MG63 (cell line): ENCODE results near the gene EEF2. TPM values are rescaled to one million over a fixed set of nuclear protein-coding genes. Genes with fewer than 3 reads are reported as not detected.
"Not testable (repeated sequence)": the region's sequence is repeated elsewhere in the genome, so short reads cannot be mapped to it uniquely, and the experiment has no call there.

Experiments
- DNase-seq: peaks from one replicate; pipeline ENCODE4 v3.0.0-alpha.2; 2020
- H3K27me3 ChIP-seq: fragments of 250-450 bp; sonication (Bioruptor Pico); 2 replicates; pipeline ENCODE4 v1.5.1; 2020; ENCODE audit warnings: mild to moderate bottlenecking, moderate library complexity
- H3K36me3 ChIP-seq: fragments of 250-450 bp; sonication (Bioruptor Pico); 2 replicates; pipeline ENCODE4 v1.5.1; 2020; ENCODE audit warnings: mild to moderate bottlenecking, moderate library complexity
- H3K4me3 ChIP-seq: fragments of 250-450 bp; sonication (Bioruptor Pico); 2 replicates; pipeline ENCODE4 v1.5.1; 2020; ENCODE audit warnings: mild to moderate bottlenecking, moderate library complexity
- H3K9me3 ChIP-seq: fragments of 250-450 bp; sonication (Bioruptor Pico); 2 replicates; pipeline ENCODE4 v1.5.1; 2020; ENCODE audit warnings: mild to moderate bottlenecking, moderate library complexity
- total RNA-seq: library from RNA; depleted of rRNA; stranded (reverse); fragments of >200 nt; shearing (Covaris generic); gene quantifications from 2 replicates; pipeline ENCODE4 v1.2.3, GENCODE V29; 2014; ENCODE audit warnings: low replicate concordance

Gene EEF2
- total RNA-seq, 1 experiment from 2014 or later = 1,573 TPM

DNA sequence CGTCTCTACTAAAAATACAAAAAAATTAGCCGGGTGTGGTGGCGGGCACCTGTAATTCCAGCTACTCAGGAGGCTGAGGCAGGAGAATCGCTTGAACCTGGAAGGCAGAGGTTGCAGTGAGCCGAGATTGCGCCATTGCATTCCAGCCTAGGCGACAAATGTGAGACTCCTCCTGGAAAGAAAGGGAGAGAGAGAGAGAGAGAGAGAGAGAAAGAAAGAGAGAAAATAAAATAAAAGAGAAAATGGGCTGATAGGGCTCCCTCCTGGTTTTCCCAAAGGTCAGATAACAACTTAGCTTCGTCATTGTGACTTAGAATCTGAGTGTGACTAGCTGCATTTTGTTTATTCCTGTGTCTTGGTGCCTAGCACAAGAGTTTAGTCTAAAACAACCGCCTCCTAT, 20.2 kb upstream of the EEF2 start:
- H3K4me3 ChIP-seq, H3K27me3 ChIP-seq, DNase-seq, H3K9me3 ChIP-seq, H3K36me3 ChIP-seq: not testable (repeated sequence)

GRCh38 chr19:4000798-4001197, 15.5 kb upstream of the EEF2 start:
- H3K4me3 ChIP-seq, H3K27me3 ChIP-seq, H3K9me3 ChIP-seq, H3K36me3 ChIP-seq, DNase-seq: not testable (repeated sequence)

DNA sequence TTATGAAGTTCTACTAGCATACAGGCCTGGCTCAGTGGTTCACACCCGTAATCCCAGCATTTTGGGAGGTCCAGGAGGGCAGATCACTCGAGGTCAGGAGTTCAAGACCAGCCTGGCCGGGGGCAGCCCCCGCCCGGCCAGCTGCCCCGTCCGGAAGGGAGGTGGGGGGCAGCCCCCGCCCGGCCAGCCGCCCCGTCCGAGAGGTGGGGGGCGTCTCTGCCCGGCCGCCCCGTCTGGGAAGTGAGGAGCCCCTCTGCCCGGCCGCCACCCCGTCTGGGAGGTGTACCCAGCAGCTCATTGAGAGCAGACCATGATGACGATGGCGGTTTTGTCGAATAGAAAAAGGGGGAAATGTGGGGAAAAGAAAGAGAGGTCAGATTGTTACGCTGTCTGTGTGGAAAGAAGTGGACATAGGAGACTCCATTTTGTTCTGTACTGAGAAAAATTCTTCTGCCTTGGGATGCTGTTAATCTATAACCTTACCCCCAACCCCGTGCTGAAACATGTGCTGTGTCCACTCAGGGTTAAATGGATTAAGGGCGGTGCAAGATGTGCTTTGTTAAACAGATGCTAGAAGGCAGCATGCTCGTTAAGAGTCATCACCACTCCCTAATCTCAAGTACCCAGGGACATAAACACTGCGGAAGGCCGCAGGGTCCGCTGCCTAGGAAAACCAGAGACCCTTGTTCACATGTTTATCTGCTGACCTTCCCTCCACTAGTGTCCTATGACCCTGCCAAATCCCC, 13.6 kb upstream of the EEF2 start:
- not testable (repeated sequence) for H3K9me3 ChIP-seq, H3K27me3 ChIP-seq, H3K36me3 ChIP-seq, H3K4me3 ChIP-seq, DNase-seq

- Histone ChIP-seq H3K27me3 (no peaks in the 10 kb centered on the region), H3K9me3 (no peaks in the 10 kb centered on the region), H3K36me3 (no peaks in the 10 kb centered on the region), H3K4me3 (no peak overlapping the region)
- DNase-seq = no peak
Observed at GRCh38 chr19:3995607-3996006, 10.3 kb upstream of the EEF2 start.

GRCh38 chr19:3990815-3991117, 5.5 kb upstream of the EEF2 start:
- Histone ChIP-seq H3K27me3 (no peaks in the 10 kb centered on the region), H3K4me3 (no peak overlapping the region), H3K36me3 (no peaks in the 10 kb centered on the region), H3K9me3 (no peaks in the 10 kb centered on the region)
- no peak for DNase-seq

- DNase-seq = peak; percentile 68
- H3K27me3 ChIP-seq = no peaks in the 10 kb centered on the region
- peaks cover 23% of the 10 kb centered on the region for H3K36me3 ChIP-seq
- H3K9me3 ChIP-seq = no peaks in the 10 kb centered on the region
- H3K4me3 ChIP-seq = no peak overlapping the region
Observed at GRCh38 chr19:3987619-3988371, 2.5 kb upstream of the EEF2 start.

- peaks cover 37% of the 10 kb centered on the region for H3K36me3 ChIP-seq
- peak; percentile 36 for DNase-seq
- H3K9me3 ChIP-seq = no peaks in the 10 kb centered on the region
- H3K4me3 ChIP-seq = peak overlapping the region; percentile 97
- H3K27me3 ChIP-seq = no peaks in the 10 kb centered on the region
Observed at GRCh38 chr19:3986260-3987041, 1.2 kb upstream of the EEF2 start.

- Histone ChIP-seq H3K4me3 (peak overlapping the region; percentile 97), H3K36me3 (peaks cover 44% of the 10 kb centered on the region), H3K9me3 (no peaks in the 10 kb centered on the region), H3K27me3 (no peaks in the 10 kb centered on the region)
- no peak for DNase-seq
Observed at GRCh38 chr19:3985643-3986259, 488 bp upstream of the EEF2 start.

GRCh38 chr19:3984584-3984907, 717 bp downstream of the EEF2 start:
- Histone ChIP-seq H3K27me3 (no peaks in the 10 kb centered on the region), H3K36me3 (peaks cover 56% of the 10 kb centered on the region), H3K4me3 (peak overlapping the region; percentile 97), H3K9me3 (no peaks in the 10 kb centered on the region)
- DNase-seq = no peak

DNA sequence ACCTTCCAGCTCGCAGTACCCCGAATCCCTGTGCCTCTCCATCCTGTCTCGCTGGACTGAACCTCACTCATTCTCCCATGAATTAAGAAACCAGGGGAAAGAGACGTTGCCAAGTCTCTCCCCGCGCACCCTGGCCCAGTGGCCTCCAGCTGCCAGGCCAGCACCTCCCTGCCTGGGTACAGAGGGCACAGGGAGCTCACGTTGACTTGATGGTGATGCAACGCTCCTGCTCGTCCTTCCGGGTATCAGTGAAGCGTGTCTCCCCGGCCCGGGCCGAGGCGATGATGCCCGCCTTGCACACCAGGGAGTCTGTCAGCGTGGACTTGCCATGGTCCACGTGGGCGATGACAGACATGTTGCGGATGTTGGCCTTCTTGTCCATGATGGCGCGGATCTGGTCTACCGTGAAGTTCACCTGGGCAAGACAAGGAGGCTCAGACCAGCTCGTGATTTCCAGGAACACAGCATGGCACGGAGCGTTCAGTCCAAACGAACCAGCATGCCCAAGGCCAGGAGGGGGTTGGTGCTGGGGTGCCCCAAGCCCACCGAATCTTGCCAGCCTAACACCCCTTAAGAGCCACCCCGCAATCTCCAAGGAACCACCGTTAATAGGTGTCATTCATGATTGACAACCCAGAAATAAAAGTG, 1.2 kb downstream of the EEF2 start:
- peak; percentile 62 for DNase-seq
- H3K9me3 ChIP-seq = no peaks in the 10 kb centered on the region
- no peaks in the 10 kb centered on the region for H3K27me3 ChIP-seq
- peak overlapping the region; percentile 97 for H3K4me3 ChIP-seq
- H3K36me3 ChIP-seq = peaks cover 61% of the 10 kb centered on the region

GRCh38 chr19:3983542-3983914, 1.7 kb downstream of the EEF2 start:
- DNase-seq = no peak
- Histone ChIP-seq H3K27me3 (no peaks in the 10 kb centered on the region), H3K36me3 (peaks cover 64% of the 10 kb centered on the region), H3K9me3 (no peaks in the 10 kb centered on the region), H3K4me3 (peak overlapping the region; percentile 97)

- H3K9me3 ChIP-seq = no peaks in the 10 kb centered on the region
- peak overlapping the region; percentile 97 for H3K4me3 ChIP-seq
- H3K27me3 ChIP-seq = no peaks in the 10 kb centered on the region
- peak; percentile 64 for DNase-seq
- peaks cover 69% of the 10 kb centered on the region for H3K36me3 ChIP-seq
Observed at GRCh38 chr19:3982701-3983541, 2.3 kb downstream of the EEF2 start.

GRCh38 chr19:3981736-3982681, 3.3 kb downstream of the EEF2 start:
- Histone ChIP-seq H3K9me3 (no peaks in the 10 kb centered on the region), H3K4me3 (no peak overlapping the region), H3K27me3 (no peaks in the 10 kb centered on the region), H3K36me3 (peaks cover 78% of the 10 kb centered on the region)
- DNase-seq = no peak

DNA sequence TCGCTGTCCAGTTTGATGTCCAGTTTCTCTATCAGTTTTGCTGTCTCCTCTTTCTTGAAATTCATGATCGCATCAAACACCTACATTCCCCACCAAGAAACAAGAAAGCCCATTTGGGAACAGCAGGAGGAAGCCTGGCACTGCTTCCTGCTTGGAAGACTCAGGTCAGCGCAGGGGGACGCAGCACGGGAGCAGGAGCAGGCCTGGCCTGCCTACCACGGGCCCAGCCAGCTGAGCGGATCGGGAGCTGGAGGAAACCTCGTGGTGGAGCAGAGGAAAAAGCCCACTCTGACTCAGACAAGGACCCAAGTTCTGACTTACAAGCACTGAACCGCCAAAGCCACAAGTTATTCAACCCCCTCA, 3.9 kb downstream of the EEF2 start:
- Histone ChIP-seq H3K27me3 (no peaks in the 10 kb centered on the region), H3K9me3 (no peaks in the 10 kb centered on the region), H3K4me3 (no peak overlapping the region), H3K36me3 (peaks cover 85% of the 10 kb centered on the region)
- no peak for DNase-seq
